ENCODE results near the gene C17orf107. TPM values are rescaled to one million over a fixed set of nuclear protein-coding genes. Genes with fewer than 3 reads are reported as not detected.
A peak's percentile ranks its signal among the peaks of the same experiment; 100 is the strongest.

Gene C17orf107
- total and polyA plus RNA-seq, 8 donors, result 1.9 to 6.9 (median 2.9) TPM

DNA sequence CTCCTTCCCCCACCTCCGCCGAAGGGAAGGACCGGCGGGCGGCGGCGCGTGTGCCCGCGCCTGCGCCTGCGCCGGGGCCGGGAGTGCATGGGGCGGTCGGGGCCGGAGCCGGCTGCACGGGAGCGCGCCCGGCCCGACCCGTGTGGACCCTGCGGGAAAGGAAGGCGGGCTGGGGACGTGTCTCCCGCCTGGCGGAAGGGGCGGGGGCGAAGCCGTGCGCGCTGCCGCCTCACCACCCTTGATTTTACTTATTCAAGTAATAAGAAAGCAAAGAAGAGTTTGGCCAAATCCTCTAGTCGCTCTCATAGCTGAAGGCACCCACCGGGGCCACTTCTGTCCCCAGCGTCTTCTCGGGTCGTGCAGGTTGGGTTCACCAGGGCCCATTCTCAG, 49.6 kb downstream of the C17orf107 start:
- ATAC-seq (peak; percentile 68 to 81 (median 78)), FAIRE-seq (no peak), DNase-seq (peak; percentile 77 to 89 (median 80))
- H3K4me1 ChIP-seq, result peaks cover 0 to 24% (median 6%) of the 10 kb centered on the region in 3 donors
- peak overlapping the region; percentile 88 to 99 (median 98) for H3K27ac ChIP-seq
- peaks cover 0 to 12% (median 0%) of the 10 kb centered on the region in 3 donors for H3K36me3 ChIP-seq
- H3K9me3 ChIP-seq, result no peaks in the 10 kb centered on the region
- 0 to 1% methylated on average over 40 of the region's 40 CpGs for WGBS, 2 donors
- TF ChIP-seq, protein P1, sequence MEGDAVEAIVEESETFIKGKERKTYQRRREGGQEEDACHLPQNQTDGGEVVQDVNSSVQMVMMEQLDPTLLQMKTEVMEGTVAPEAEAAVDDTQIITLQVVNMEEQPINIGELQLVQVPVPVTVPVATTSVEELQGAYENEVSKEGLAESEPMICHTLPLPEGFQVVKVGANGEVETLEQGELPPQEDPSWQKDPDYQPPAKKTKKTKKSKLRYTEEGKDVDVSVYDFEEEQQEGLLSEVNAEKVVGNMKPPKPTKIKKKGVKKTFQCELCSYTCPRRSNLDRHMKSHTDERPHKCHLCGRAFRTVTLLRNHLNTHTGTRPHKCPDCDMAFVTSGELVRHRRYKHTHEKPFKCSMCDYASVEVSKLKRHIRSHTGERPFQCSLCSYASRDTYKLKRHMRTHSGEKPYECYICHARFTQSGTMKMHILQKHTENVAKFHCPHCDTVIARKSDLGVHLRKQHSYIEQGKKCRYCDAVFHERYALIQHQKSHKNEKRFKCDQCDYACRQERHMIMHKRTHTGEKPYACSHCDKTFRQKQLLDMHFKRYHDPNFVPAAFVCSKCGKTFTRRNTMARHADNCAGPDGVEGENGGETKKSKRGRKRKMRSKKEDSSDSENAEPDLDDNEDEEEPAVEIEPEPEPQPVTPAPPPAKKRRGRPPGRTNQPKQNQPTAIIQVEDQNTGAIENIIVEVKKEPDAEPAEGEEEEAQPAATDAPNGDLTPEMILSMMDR (IDR thresholded peaks at IDR 0.05), result no peak
- peak overlapping the region; percentile 94 to 100 (median 97) for H3K4me3 ChIP-seq
- no peaks in the 10 kb centered on the region for H3K27me3 ChIP-seq
- intact Hi-C loops (cut with DNase I), result no loop called here

DNA sequence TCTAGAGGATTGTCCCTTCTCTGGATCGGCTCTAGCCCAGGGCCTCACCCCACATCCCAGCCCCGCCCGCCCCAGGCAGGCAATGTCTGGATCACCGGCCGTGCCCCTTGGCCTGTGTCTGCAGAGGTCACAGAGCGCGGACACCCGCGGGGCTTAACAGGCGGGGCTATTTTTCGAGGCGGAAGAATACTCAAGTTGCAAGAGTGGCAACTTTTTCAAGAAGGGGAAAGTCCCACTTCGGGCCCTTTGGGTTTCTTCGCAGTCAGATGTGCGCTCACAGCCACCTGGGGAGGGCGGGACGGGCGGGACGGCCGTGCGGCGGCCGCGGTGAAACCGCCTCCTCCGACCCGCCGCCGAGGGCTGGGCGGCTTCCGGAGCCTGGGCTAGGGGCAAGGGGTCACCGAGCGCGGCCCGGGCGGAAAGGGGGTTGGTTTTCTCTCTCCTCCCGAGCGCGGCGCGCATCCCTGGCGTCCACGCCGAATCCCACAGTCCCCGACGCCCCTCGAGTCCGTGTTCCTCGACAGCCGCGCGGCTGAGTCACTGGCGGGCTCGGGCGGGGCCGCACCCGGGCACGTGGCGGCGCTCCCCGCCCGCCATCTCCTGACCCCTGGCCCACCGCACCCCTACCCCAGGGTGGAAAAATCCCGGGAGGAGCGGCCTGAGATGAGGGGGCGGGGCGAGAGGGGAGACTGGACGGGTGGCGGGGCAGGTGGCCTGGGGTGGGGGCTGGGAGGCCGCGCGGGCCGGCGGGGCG, 50.2 kb downstream of the C17orf107 start:
- H3K4me3 ChIP-seq, result peak overlapping the region; percentile 94 to 100 (median 97)
- DNase-seq (peak; percentile 68 to 89 (median 82)), ATAC-seq (peak; percentile 17 to 43 (median 32)), FAIRE-seq (no peak)
- no peaks in the 10 kb centered on the region for H3K9me3 ChIP-seq
- peaks cover 0 to 24% (median 6%) of the 10 kb centered on the region in 3 donors for H3K4me1 ChIP-seq
- intact Hi-C loops (cut with DNase I), result no loop called here
- peak overlapping the region; percentile 88 to 99 (median 98) for H3K27ac ChIP-seq
- TF ChIP-seq, protein P1 (IDR thresholded peaks at IDR 0.05), result no peak
- WGBS, 2 donors, result 0 to 1% methylated on average over 28 to 74 of the region's 75 CpGs
- no peaks in the 10 kb centered on the region for H3K27me3 ChIP-seq
- peaks cover 0 to 7% (median 0%) of the 10 kb centered on the region in 3 donors for H3K36me3 ChIP-seq

DNA sequence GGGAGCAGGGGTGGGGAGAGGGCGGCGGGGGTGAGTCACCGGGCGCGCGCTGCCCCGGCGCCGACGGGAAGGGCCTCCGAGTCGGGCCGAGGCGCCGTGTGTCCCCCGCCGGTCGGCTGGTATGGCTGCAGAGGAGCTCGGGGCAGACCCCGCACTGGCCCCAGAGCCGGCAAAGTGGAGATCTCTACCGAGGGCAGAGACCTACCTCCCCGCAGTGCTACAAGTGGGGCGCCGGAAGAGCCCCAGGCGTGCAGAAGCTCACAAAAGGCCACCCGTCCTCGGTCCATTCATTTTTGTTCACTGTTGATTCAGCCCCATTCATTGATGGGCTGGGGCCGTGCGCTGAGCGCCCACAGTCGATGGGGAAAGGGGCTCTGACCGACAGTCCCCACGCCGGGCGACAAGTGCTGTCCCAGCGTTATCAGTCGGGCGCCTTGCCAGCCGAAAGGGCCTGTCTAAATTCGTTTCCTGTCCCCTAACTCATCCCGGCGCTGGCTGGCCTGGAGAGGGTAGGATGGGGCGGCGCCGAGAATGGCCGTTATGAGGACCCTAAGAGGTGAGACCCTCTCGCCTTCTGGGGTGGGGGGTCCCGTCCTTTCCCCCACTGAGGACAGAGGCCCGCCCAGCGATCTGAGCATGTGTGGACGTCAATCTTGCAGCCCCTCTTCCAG, 50.9 kb downstream of the C17orf107 start:
- ATAC-seq, result peak in 2 of 4 donors; percentile 50 to 51
- FAIRE-seq, result no peak
- H3K9me3 ChIP-seq, result no peaks in the 10 kb centered on the region
- peak overlapping the region; percentile 88 to 99 (median 98) for H3K27ac ChIP-seq
- H3K4me1 ChIP-seq, result peaks cover 0 to 17% (median 3%) of the 10 kb centered on the region in 3 donors
- 17% methylated on average over 50 of the region's 52 CpGs for WGBS, 2 donors
- intact Hi-C loops (cut with DNase I), result no loop called here
- H3K27me3 ChIP-seq, result no peaks in the 10 kb centered on the region
- peaks cover 0 to 3% (median 0%) of the 10 kb centered on the region in 3 donors for H3K36me3 ChIP-seq
- TF ChIP-seq, protein P1 (IDR thresholded peaks at IDR 0.05), result no peak
- peak; percentile 40 to 90 (median 74) for DNase-seq
- H3K4me3 ChIP-seq, result peak overlapping the region; percentile 94 to 100 (median 97)

DNA sequence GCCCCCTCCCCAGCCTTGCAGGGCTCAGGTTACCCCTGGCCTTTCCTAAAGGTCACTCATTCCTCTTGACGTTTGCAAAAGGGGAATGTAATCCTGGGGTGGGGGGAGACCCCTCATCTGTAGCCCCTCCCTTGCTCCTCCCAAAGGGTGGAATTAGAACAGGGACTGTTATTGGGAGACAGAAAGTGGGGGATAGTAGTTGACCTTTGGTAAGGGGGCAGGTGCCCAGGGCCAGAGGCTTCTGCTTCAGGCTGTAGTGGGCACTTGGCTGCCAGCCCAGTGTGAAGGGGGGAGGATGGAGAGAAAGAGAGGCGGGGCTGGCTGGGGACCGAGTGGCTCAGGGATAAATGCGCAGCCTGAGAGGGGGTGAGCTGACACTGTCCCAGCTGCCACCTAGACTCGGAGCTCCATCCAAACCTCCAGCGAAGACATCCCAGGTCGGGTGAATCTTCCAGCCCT, 51.4 kb downstream of the C17orf107 start, which contains the start of gene ENO3:
TSS of gene ENO3 (plus strand) at position 374 of the 459 bp plus-strand sequence. CDS start 711 bp downstream, outside the sequence.
- no peaks in the 10 kb centered on the region for H3K9me3 ChIP-seq
- FAIRE-seq, result no peak
- DNase-seq, result peak in 2 of 6 donors; percentile 44 to 74
- H3K36me3 ChIP-seq, result peaks cover 0 to 3% (median 0%) of the 10 kb centered on the region in 3 donors
- H3K27me3 ChIP-seq, result no peaks in the 10 kb centered on the region
- H3K4me1 ChIP-seq, result peaks cover 0 to 12% (median 0%) of the 10 kb centered on the region in 3 donors
- peak within 1 kb of the TSS; percentile 88 to 99 (median 98) for H3K27ac ChIP-seq
- WGBS, 2 donors, result 56 to 60% methylated on average over 4 to 7 of the region's 7 CpGs
- peak within 1 kb of the TSS; percentile 94 to 100 (median 97) for H3K4me3 ChIP-seq
- no peak for ATAC-seq
- TF ChIP-seq, protein P1 (IDR thresholded peaks at IDR 0.05), result no peak
- intact Hi-C loops (cut with DNase I), result no loop called here
